Duodenal mucosa (tissue), 2 donors: Measurements from ENCODE around the gene GRIK1.

Experiments
- H3K27ac ChIP-seq: one replicate; pipeline ENCODE4 v1.7.0; 2013; ENCODE audit warnings: low read depth, low read length
- H3K27me3 ChIP-seq, 2 donors: one replicate each; pipeline ENCODE4 v1.7.0; 2013; ENCODE audit warnings: low read length in 2 of 2, control low read depth in 1 of 2; ENCODE audit not compliant: insufficient read depth in 2 of 2, control insufficient read depth in 1 of 2
- H3K36me3 ChIP-seq, 2 donors: one replicate each; pipeline ENCODE4 v1.7.0; 2013; ENCODE audit warnings: low read length in 2 of 2, control low read depth in 1 of 2; ENCODE audit not compliant: insufficient read depth in 2 of 2, control insufficient read depth in 1 of 2
- H3K4me1 ChIP-seq, 2 donors: one replicate each; pipeline ENCODE4 v1.7.0; 2013; ENCODE audit warnings: low read length in 2 of 2, control low read depth in 1 of 2; ENCODE audit not compliant: insufficient read depth in 2 of 2, control insufficient read depth in 1 of 2
- H3K4me3 ChIP-seq, 2 donors: one replicate each; pipeline ENCODE4 v1.7.0; 2013; ENCODE audit warnings: low read length in 2 of 2, low read depth in 1 of 2
- H3K9ac ChIP-seq, 2 donors: one replicate each; pipeline ENCODE4 v1.7.0; 2013; ENCODE audit warnings: low read length in 2 of 2, low read depth in 1 of 2
- H3K9me3 ChIP-seq, 2 donors: one replicate each; pipeline ENCODE4 v1.7.0; 2013; ENCODE audit warnings: low read length in 2 of 2, control low read depth in 1 of 2; ENCODE audit not compliant: control insufficient read depth in 1 of 2

GRIK1 gene

DNA sequence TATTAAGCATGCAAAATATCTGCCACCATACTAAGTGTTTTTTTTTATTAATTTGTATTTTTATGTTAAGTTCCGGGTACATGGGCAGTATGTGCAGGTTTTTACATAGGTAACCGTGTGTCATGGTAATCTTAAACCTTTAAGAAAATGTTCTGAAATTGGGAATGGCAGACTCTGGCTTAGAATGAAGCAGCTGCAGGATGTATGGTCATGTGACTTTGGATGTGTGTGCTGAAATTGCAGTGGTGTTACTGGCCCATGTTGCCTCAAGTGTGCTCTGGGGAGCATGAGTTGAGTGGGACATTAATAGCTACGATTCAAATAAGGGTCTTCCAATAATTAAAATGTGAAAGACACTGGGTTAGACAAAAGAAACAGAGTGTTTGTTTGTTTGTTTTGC, 6.7 kb downstream of the GRIK1 start:
- H3K4me1 ChIP-seq: no peaks in the 10 kb centered on the region
- H3K27me3 ChIP-seq: peaks cover 0 to 1% of the 10 kb centered on the region in 2 donors
- no peaks in the 10 kb centered on the region for H3K36me3 ChIP-seq
- no peak overlapping the region for H3K4me3 ChIP-seq
- H3K27ac ChIP-seq: no peak overlapping the region
- H3K9ac ChIP-seq: no peak overlapping the region
- H3K9me3 ChIP-seq: no peaks in the 10 kb centered on the region

DNA sequence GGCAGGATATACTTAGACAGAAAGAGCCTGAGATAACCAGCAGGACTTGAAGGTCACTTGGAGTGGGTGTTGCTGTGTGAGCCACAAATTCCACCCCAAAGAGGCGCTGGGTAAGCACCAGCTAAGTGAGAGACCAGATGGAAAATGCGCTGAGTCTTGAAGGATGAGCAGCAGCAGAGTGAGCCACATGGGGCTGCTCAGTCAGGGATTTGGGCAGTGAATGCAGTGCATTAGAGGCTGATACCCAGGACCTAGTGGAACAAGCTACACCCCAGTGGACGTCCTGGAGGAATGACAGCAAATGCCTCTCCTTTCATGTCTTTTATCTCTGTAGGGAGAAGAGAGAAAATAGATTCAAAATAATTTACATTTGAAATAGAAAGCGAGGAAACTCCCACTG, 11.3 kb downstream of the GRIK1 start:
- Histone ChIP-seq H3K36me3 (no peaks in the 10 kb centered on the region), H3K27me3 (no peaks in the 10 kb centered on the region), H3K9ac (no peak overlapping the region), H3K4me3 (no peak overlapping the region), H3K27ac (no peak overlapping the region), H3K9me3 (no peaks in the 10 kb centered on the region), H3K4me1 (no peaks in the 10 kb centered on the region)

GRCh38 chr21:29920938-29921337, 18.9 kb downstream of the GRIK1 start:
- H3K36me3 ChIP-seq: no peaks in the 10 kb centered on the region
- H3K9ac ChIP-seq: no peak overlapping the region
- H3K4me3 ChIP-seq: no peak overlapping the region
- no peaks in the 10 kb centered on the region for H3K4me1 ChIP-seq
- no peaks in the 10 kb centered on the region for H3K27me3 ChIP-seq
- no peak overlapping the region for H3K27ac ChIP-seq
- H3K9me3 ChIP-seq: peaks cover 0 to 8% of the 10 kb centered on the region in 2 donors

DNA sequence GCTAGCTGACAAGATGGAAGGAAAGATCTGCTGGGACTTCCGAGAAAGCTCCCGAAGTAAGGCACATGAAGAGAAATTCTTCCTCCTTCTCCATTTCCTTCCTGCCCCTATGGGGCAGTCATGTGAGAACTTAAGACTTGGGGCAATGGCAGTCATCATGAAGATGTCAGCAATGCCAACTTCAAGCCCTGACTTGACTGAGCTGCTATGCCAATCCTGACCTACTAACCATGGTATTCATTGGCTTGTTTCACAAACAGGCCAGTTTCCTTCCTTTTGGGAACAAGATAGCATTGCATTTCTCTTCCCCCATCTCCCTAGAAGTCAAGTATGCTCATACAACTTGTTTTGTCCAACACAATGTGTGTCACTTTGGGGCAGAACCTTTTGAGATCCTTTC, 25.5 kb downstream of the GRIK1 start:
- H3K4me3 ChIP-seq: no peak overlapping the region
- no peaks in the 10 kb centered on the region for H3K27me3 ChIP-seq
- H3K27ac ChIP-seq: no peak overlapping the region
- H3K9ac ChIP-seq: no peak overlapping the region
- no peaks in the 10 kb centered on the region for H3K9me3 ChIP-seq
- H3K4me1 ChIP-seq: no peaks in the 10 kb centered on the region
- no peaks in the 10 kb centered on the region for H3K36me3 ChIP-seq

- H3K9ac ChIP-seq: no peak overlapping the region
- no peaks in the 10 kb centered on the region for H3K36me3 ChIP-seq
- H3K9me3 ChIP-seq: no peaks in the 10 kb centered on the region
- H3K27me3 ChIP-seq: no peaks in the 10 kb centered on the region
- no peak overlapping the region for H3K27ac ChIP-seq
- no peaks in the 10 kb centered on the region for H3K4me1 ChIP-seq
- no peak overlapping the region for H3K4me3 ChIP-seq
These were observed 30.2 kb downstream of the GRIK1 start for GRCh38 chr21:29909571-29909970.

- Histone ChIP-seq H3K27ac (no peak overlapping the region), H3K9me3 (no peaks in the 10 kb centered on the region), H3K4me3 (no peak overlapping the region), H3K9ac (no peak overlapping the region), H3K27me3 (no peaks in the 10 kb centered on the region), H3K4me1 (no peaks in the 10 kb centered on the region), H3K36me3 (no peaks in the 10 kb centered on the region)
These were observed 35.2 kb downstream of the GRIK1 start for GRCh38 chr21:29904359-29905282.

GRCh38 chr21:29896884-29897283, 42.9 kb downstream of the GRIK1 start:
- Histone ChIP-seq H3K27me3 (no peaks in the 10 kb centered on the region), H3K9me3 (peaks cover 0 to 6% of the 10 kb centered on the region in 2 donors), H3K36me3 (no peaks in the 10 kb centered on the region), H3K9ac (no peak overlapping the region), H3K4me3 (no peak overlapping the region), H3K4me1 (no peaks in the 10 kb centered on the region), H3K27ac (no peak overlapping the region)

- H3K9me3 ChIP-seq: peaks cover 0 to 3% of the 10 kb centered on the region in 2 donors
- H3K36me3 ChIP-seq: no peaks in the 10 kb centered on the region
- H3K27ac ChIP-seq: no peak overlapping the region
- no peaks in the 10 kb centered on the region for H3K4me1 ChIP-seq
- H3K9ac ChIP-seq: no peak overlapping the region
- H3K27me3 ChIP-seq: no peaks in the 10 kb centered on the region
- H3K4me3 ChIP-seq: no peak overlapping the region
These were observed 46.1 kb downstream of the GRIK1 start for GRCh38 chr21:29893687-29894086.

DNA sequence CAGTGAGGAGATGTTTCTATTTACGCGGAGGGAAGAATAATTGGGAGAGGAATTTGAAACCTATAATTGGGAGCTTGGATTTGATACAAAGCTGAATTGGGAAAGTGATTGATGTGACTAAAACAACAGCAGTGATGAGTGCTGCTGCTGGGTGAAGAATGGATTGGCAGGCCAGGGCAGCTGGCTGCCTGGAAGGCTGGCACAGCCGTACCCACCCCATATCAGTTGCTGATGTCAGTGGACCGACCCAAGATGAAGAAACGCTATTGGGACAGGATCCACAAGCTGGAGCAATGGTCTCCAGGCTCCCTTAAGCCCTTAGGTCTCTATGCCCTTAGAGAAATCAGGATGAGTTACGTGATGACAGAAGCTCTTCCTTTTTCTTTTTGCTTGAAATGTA, 47.4 kb downstream of the GRIK1 start:
- no peaks in the 10 kb centered on the region for H3K36me3 ChIP-seq
- no peaks in the 10 kb centered on the region for H3K27me3 ChIP-seq
- no peak overlapping the region for H3K9ac ChIP-seq
- no peak overlapping the region for H3K4me3 ChIP-seq
- no peaks in the 10 kb centered on the region for H3K4me1 ChIP-seq
- no peak overlapping the region for H3K27ac ChIP-seq
- peaks cover 0 to 3% of the 10 kb centered on the region in 2 donors for H3K9me3 ChIP-seq

DNA sequence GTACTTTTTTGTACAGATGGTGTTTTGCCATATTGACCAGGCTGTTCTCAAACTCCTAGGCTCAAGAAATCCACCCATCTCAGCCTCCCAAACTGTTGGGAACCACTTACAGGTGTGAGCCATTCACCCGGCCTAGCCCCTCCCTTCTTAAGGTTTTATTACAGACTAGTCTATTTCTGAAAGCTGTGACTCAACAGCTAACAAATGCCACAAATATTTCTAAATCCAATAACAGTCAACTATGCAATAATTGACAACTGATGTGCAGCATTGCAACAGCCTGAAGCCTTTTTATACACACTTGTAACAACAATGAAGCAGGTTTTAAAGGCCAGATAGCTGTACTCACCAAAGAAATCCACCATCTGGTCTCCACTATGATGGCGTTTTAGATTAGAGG, 51.4 kb downstream of the GRIK1 start:
- Histone ChIP-seq H3K4me3 (no peak overlapping the region), H3K27ac (no peak overlapping the region), H3K27me3 (no peaks in the 10 kb centered on the region), H3K4me1 (no peaks in the 10 kb centered on the region), H3K36me3 (no peaks in the 10 kb centered on the region), H3K9me3 (no peaks in the 10 kb centered on the region), H3K9ac (no peak overlapping the region)
